Mesenchymal stem cell (in vitro differentiated cells and primary cell): ENCODE data around the gene NIN.

ENCODE experiments used
- DNase-seq: peaks from one replicate; pipeline ENCODE4 v3.0.0-alpha.2; 2013
- H2AFZ ChIP-seq: one replicate; pipeline ENCODE4 v1.6.1; 2013; ENCODE audit warnings: low read depth, mild to moderate bottlenecking, control low read depth, inconsistent platforms, low read length, moderate library complexity
- H2AK5ac ChIP-seq: 2 replicates; pipeline ENCODE4 v1.6.1; 2013; ENCODE audit warnings: low read length, moderate library complexity, mild to moderate bottlenecking, inconsistent platforms; ENCODE audit not compliant: severe bottlenecking
- H2BK120ac ChIP-seq: one replicate; pipeline ENCODE4 v1.6.1; 2013; ENCODE audit warnings: low read depth, mild to moderate bottlenecking, inconsistent platforms, low read length, moderate library complexity
- H2BK12ac ChIP-seq, 2 experiments: one replicate each; pipeline ENCODE4 v1.6.1; 2013; ENCODE audit warnings: inconsistent platforms in 2 of 2, low read length in 2 of 2, mild to moderate bottlenecking in 2 of 2, moderate library complexity in 2 of 2, control low read depth in 1 of 2
- H2BK15ac ChIP-seq: one replicate; pipeline ENCODE4 v1.6.1; 2013; ENCODE audit warnings: mild to moderate bottlenecking, low read depth, inconsistent platforms; ENCODE audit not compliant: poor library complexity, severe bottlenecking
- H2BK5ac ChIP-seq: 2 replicates; pipeline ENCODE4 v1.6.1; 2013; ENCODE audit warnings: low read depth, mild to moderate bottlenecking, low read length, control low read depth, inconsistent platforms; ENCODE audit not compliant: poor library complexity, severe bottlenecking
- H3K14ac ChIP-seq, 2 experiments: one replicate each; pipeline ENCODE4 v1.6.1; 2013; ENCODE audit warnings: inconsistent platforms in 2 of 2, low read length in 2 of 2, control low read depth in 1 of 2, mild to moderate bottlenecking in 1 of 2, moderate library complexity in 1 of 2
- H3K18ac ChIP-seq, 2 experiments: one replicate each; pipeline ENCODE4 v1.6.1; 2013; ENCODE audit warnings: inconsistent platforms in 2 of 2, low read length in 2 of 2, control low read depth in 1 of 2, low read depth in 1 of 2, mild to moderate bottlenecking in 1 of 2
- H3K23ac ChIP-seq, 2 experiments: one replicate each; pipeline ENCODE4 v1.6.1; 2013; ENCODE audit warnings: inconsistent platforms in 2 of 2, low read length in 2 of 2, mild to moderate bottlenecking in 2 of 2, moderate library complexity in 2 of 2, control low read depth in 1 of 2
- H3K27ac ChIP-seq: 2 replicates; pipeline ENCODE4 v1.5.1; 2013; ENCODE audit warnings: mild to moderate bottlenecking, moderate library complexity, low read length, control low read depth, inconsistent platforms; ENCODE audit not compliant: poor library complexity, severe bottlenecking
- H3K27me3 ChIP-seq, 2 experiments: 2 replicates each; pipeline versions ENCODE4 v1.6.1 to v1.7.0; 2013; ENCODE audit warnings: low read length in 2 of 2, mild to moderate bottlenecking in 2 of 2, moderate library complexity in 2 of 2, control low read depth in 1 of 2, inconsistent platforms in 1 of 2; ENCODE audit not compliant: control insufficient read depth in 1 of 2, insufficient read depth in 1 of 2
- H3K36me3 ChIP-seq, 2 experiments: 2 replicates each; pipeline versions ENCODE4 v1.6.1 to v1.7.0; 2013; ENCODE audit warnings: low read length in 2 of 2, control low read depth in 1 of 2, inconsistent platforms in 1 of 2, low read depth in 1 of 2, mild to moderate bottlenecking in 1 of 2; ENCODE audit not compliant: insufficient read depth in 2 of 2, control insufficient read depth in 1 of 2
- H3K4ac ChIP-seq, 2 experiments: one replicate each; pipeline ENCODE4 v1.6.1; 2013; ENCODE audit warnings: inconsistent platforms in 2 of 2, low read length in 2 of 2, mild to moderate bottlenecking in 2 of 2, moderate library complexity in 2 of 2, control low read depth in 1 of 2, low read depth in 1 of 2
- H3K4me1 ChIP-seq: 2 replicates; pipeline ENCODE4 v1.6.1; 2013; ENCODE audit warnings: low read depth, low read length, control low read depth; ENCODE audit not compliant: control insufficient read depth, insufficient read depth
- H3K4me2 ChIP-seq: 2 replicates; pipeline ENCODE4 v1.6.1; 2013; ENCODE audit warnings: low read length, mild to moderate bottlenecking, inconsistent platforms; ENCODE audit not compliant: poor library complexity, severe bottlenecking
- H3K4me3 ChIP-seq, 2 experiments: 2 replicates each; pipeline versions ENCODE4 v1.5.1 to v1.7.0; 2013; ENCODE audit warnings: low read length in 2 of 2, mild to moderate bottlenecking in 2 of 2, control low read depth in 1 of 2, low read depth in 1 of 2; ENCODE audit not compliant: insufficient read depth in 1 of 2
- H3K79me1 ChIP-seq: replicated peaks from 2 replicates; pipeline ENCODE4 v1.6.1; 2013; ENCODE audit warnings: mild to moderate bottlenecking, control low read depth, low read length, inconsistent platforms; ENCODE audit not compliant: poor library complexity, severe bottlenecking
- H3K9ac ChIP-seq: 2 replicates; pipeline ENCODE4 v1.7.0; 2013; ENCODE audit warnings: mild to moderate bottlenecking, low read length, moderate library complexity
- H3K9me3 ChIP-seq: 2 replicates; pipeline ENCODE4 v1.7.0; 2013; ENCODE audit warnings: mild to moderate bottlenecking, low read length; ENCODE audit not compliant: control insufficient read depth
- H4K8ac ChIP-seq: one replicate; pipeline ENCODE4 v1.6.1; 2013; ENCODE audit warnings: inconsistent platforms, mild to moderate bottlenecking, low read length, moderate library complexity
- H4K91ac ChIP-seq: one replicate; pipeline ENCODE4 v1.6.1; 2013; ENCODE audit warnings: mild to moderate bottlenecking, low read length, inconsistent platforms
- WGBS: methylation state at CpG from one replicate; pipeline ENCODE4 v1.1.7; 2013; ENCODE audit warnings: mixed read lengths; 5-methylcytosine and 5-hydroxymethylcytosine counted together

The NIN gene

DNA sequence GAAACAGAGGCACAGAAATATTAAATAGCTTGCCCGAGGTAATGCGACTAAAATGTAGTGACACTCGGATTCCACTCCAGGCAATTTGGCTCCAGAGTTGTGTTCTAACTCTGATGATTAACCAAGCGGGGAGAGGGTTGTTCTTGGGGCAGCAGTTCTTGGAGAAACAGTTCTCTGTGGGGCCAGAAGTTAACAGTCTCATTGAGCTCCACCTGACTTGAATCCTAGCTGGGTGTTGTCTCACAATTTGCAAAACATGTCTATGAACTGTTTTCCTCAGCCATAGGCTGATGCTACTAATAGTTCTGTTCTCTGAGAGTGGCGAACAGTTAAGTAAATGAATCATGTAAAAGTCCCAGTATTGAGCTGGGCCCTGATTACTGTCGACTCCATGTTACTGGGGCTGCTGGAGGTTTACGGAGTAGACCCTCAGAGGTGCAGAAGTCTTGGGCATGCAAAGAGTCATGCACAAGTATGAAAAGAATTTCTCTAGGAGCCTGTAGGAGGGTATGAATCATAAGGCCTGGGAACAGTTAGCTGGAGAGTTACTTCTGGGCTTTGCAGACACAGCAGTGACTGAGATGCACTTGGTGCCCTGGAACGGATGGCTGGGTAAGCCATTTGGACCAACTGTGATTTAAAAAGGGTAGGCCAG is 15.4 kb upstream of the NIN start:
- 46% methylated on average over 8 of the region's 8 CpGs for WGBS
- no peaks in the 10 kb centered on the region for H3K36me3 ChIP-seq
- no peaks in the 10 kb centered on the region for H3K27me3 ChIP-seq
- no peak overlapping the region for H3K9ac ChIP-seq
- peak; percentile 75 for DNase-seq
- peak overlapping the region; percentile 5 for H3K4me2 ChIP-seq
- H3K18ac ChIP-seq: no peak overlapping the region
- H3K4me3 ChIP-seq: no peak overlapping the region
- H2BK12ac ChIP-seq: no peak overlapping the region
- H3K79me1 ChIP-seq: no peaks in the 10 kb centered on the region
- no peak overlapping the region for H2BK5ac ChIP-seq
- H3K23ac ChIP-seq: no peak overlapping the region
- peak overlapping the region; percentile 86 for H3K27ac ChIP-seq
- H4K91ac ChIP-seq: no peak overlapping the region
- H2BK120ac ChIP-seq: no peak overlapping the region
- H3K4me1 ChIP-seq: peaks cover 4% of the 10 kb centered on the region
- H3K4ac ChIP-seq: no peak overlapping the region
- no peak overlapping the region for H3K14ac ChIP-seq
- no peak overlapping the region for H2BK15ac ChIP-seq
- H2AK5ac ChIP-seq: no peak overlapping the region
- H3K9me3 ChIP-seq: no peaks in the 10 kb centered on the region
- no peak overlapping the region for H4K8ac ChIP-seq
- no peak overlapping the region for H2AFZ ChIP-seq

DNA sequence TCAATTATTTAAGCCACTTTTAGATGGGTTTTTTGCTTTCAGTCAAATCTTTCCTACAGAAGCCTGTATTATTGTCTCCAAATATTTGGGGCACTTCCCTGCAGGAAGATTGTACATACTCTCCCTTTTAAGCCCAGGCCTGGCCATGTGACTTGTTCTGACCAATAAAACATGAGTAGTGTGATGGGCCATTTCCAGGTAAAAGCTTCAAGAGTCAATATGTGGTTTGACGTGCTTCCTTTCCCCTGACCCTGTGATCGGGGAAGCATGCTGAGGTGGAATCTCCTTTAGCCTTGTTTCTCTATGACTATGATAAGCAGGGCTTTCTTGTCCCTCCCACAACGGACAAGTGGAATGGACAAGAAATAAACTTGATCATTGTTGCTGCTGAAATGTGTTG is 14.2 kb upstream of the NIN start:
- Histone ChIP-seq H3K18ac (no peak overlapping the region), H4K91ac (no peak overlapping the region), H3K27me3 (peaks cover 0 to 2% of the 10 kb centered on the region in 2 experiments), H2BK15ac (no peak overlapping the region), H3K4me1 (peaks cover 4% of the 10 kb centered on the region), H4K8ac (no peak overlapping the region), H3K4me2 (no peak overlapping the region), H3K9ac (no peak overlapping the region), H2AFZ (no peak overlapping the region), H3K4me3 (no peak overlapping the region), H3K36me3 (no peaks in the 10 kb centered on the region), H2AK5ac (no peak overlapping the region), H3K79me1 (no peaks in the 10 kb centered on the region), H2BK5ac (no peak overlapping the region), H3K14ac (no peak overlapping the region), H3K9me3 (no peaks in the 10 kb centered on the region), H3K23ac (no peak overlapping the region), H2BK120ac (no peak overlapping the region), H2BK12ac (no peak overlapping the region), H3K4ac (no peak overlapping the region), H3K27ac (no peak overlapping the region)
- no peak for DNase-seq
- 97% methylated on average over 3 of the region's 3 CpGs for WGBS

DNA sequence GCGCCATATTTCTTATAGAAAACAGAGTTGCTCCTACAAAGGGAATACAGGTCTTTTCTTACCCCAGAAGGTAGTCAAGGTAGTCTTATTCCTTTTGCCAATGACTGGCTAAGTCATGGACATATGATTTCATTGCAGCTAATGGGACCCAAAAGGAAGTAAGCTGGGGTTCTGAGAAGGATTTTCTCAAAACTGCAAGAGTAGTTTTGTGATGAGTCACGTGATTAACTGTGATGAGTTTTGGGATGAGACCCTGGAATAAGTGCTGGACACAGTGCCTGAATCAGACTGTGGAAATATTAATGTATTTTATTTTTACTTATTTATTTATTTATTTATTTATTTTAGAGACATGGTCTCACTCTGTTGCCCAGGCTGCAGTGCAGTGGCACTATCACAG is 13.4 kb upstream of the NIN start:
- Histone ChIP-seq H3K4me3 (no peak overlapping the region), H4K91ac (no peak overlapping the region), H2AFZ (no peak overlapping the region), H4K8ac (no peak overlapping the region), H2BK15ac (no peak overlapping the region), H3K14ac (no peak overlapping the region), H2BK12ac (no peak overlapping the region), H3K23ac (no peak overlapping the region), H3K36me3 (no peaks in the 10 kb centered on the region), H2AK5ac (no peak overlapping the region), H3K18ac (no peak overlapping the region), H3K9me3 (no peaks in the 10 kb centered on the region), H2BK120ac (no peak overlapping the region), H3K9ac (no peak overlapping the region), H3K4ac (no peak overlapping the region), H3K79me1 (no peaks in the 10 kb centered on the region), H3K4me1 (peaks cover 4% of the 10 kb centered on the region), H2BK5ac (no peak overlapping the region), H3K4me2 (no peak overlapping the region), H3K27ac (no peak overlapping the region), H3K27me3 (peaks cover 0 to 4% of the 10 kb centered on the region in 2 experiments)
- DNase-seq: no peak
- 96% methylated on average over 2 of the region's 2 CpGs for WGBS

DNA sequence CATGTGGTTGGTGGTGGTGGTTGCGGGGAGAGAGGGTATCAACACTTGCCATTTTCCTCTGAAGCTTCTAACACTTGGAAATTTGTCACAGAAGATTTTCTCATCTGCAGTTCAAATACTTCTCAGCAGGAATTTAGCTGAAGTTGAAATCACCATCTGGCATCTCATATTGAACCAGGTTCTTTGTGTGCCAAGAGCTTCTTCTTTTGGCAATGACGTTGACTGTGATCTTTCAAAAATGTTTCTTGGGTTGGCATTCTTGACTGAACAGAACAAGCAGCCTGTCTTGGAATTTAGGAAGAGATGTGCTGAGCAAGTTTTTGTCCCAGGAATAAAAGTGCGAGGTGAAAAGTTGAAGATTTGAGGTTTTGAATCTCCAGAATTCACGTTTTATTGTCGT is 8.7 kb upstream of the NIN start:
- peaks cover 0 to 4% of the 10 kb centered on the region in 2 experiments for H3K27me3 ChIP-seq
- no peak overlapping the region for H3K23ac ChIP-seq
- 95% methylated on average over 4 of the region's 5 CpGs for WGBS
- no peak for DNase-seq
- no peak overlapping the region for H3K18ac ChIP-seq
- no peak overlapping the region for H2AFZ ChIP-seq
- H2BK120ac ChIP-seq: no peak overlapping the region
- no peaks in the 10 kb centered on the region for H3K79me1 ChIP-seq
- no peak overlapping the region for H2AK5ac ChIP-seq
- H3K9me3 ChIP-seq: no peaks in the 10 kb centered on the region
- no peak overlapping the region for H4K91ac ChIP-seq
- H3K9ac ChIP-seq: no peak overlapping the region
- no peaks in the 10 kb centered on the region for H3K36me3 ChIP-seq
- no peak overlapping the region for H2BK5ac ChIP-seq
- H3K4me3 ChIP-seq: no peak overlapping the region
- no peak overlapping the region for H4K8ac ChIP-seq
- no peak overlapping the region for H2BK12ac ChIP-seq
- no peak overlapping the region for H3K14ac ChIP-seq
- H3K27ac ChIP-seq: no peak overlapping the region
- no peak overlapping the region for H3K4ac ChIP-seq
- H2BK15ac ChIP-seq: no peak overlapping the region
- H3K4me1 ChIP-seq: peaks cover 5% of the 10 kb centered on the region
- no peak overlapping the region for H3K4me2 ChIP-seq
